ENCODE measurements around the gene USP25. TPM values are rescaled to one million over a fixed set of nuclear protein-coding genes. Genes with fewer than 3 reads are reported as not detected.

USP25 gene
- total RNA-seq, 4 donors from 2014 or later = 17.4 to 42.0 (median 27.5) TPM

- 72 to 77% methylated on average over 2 of the region's 2 CpGs for WGBS, 2 donors
- no peak for DNase-seq
- intact Hi-C loops (cut with DNase I) = no loop called here
- peaks cover 0 to 9% (median 0%) of the 10 kb centered on the region in 3 donors for H3K4me1 ChIP-seq
- H3K9me3 ChIP-seq = no peaks in the 10 kb centered on the region
- H3K36me3 ChIP-seq = peaks cover 0 to 64% (median 0%) of the 10 kb centered on the region in 3 donors
- H3K4me3 ChIP-seq = no peak overlapping the region
- no peak overlapping the region for H3K27ac ChIP-seq
- no peaks in the 10 kb centered on the region for H3K27me3 ChIP-seq
- no peak for TF ChIP-seq CTCF (IDR thresholded peaks at IDR 0.05)
- no peak for TF ChIP-seq POLR2A (IDR thresholded peaks at IDR 0.05)
Observed at GRCh38 chr21:15839601-15840000, 109.8 kb downstream of the USP25 start.

DNA sequence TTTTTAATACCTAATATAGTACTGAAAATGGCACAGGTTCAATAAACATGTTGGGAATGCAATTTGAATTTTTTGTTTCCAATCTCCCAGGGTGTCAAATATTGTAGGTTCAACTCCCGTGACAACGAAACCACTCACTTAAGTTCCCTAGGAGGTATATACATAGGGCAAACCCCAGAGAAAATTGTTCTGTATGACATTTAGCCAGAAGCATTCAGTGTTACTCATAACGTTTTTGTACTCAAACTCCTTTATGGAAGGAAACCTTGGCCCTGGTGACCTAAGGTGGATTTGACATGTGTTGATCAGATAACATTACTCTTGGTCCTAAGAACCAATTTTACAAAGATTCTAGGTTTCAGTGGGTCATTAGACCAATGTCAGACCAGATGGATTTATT is 110.6 kb downstream of the USP25 start:
- H3K27me3 ChIP-seq = no peaks in the 10 kb centered on the region
- TF ChIP-seq CTCF (IDR thresholded peaks at IDR 0.05) (no peak), POLR2A (IDR thresholded peaks at IDR 0.05) (no peak)
- peaks cover 0 to 9% (median 0%) of the 10 kb centered on the region in 3 donors for H3K4me1 ChIP-seq
- peaks cover 0 to 56% (median 0%) of the 10 kb centered on the region in 3 donors for H3K36me3 ChIP-seq
- 82 to 85% methylated on average over 3 of the region's 3 CpGs for WGBS, 2 donors
- no peak for DNase-seq
- intact Hi-C loops (cut with DNase I) = no loop called here
- no peak overlapping the region for H3K4me3 ChIP-seq
- no peaks in the 10 kb centered on the region for H3K9me3 ChIP-seq
- H3K27ac ChIP-seq = no peak overlapping the region

DNA sequence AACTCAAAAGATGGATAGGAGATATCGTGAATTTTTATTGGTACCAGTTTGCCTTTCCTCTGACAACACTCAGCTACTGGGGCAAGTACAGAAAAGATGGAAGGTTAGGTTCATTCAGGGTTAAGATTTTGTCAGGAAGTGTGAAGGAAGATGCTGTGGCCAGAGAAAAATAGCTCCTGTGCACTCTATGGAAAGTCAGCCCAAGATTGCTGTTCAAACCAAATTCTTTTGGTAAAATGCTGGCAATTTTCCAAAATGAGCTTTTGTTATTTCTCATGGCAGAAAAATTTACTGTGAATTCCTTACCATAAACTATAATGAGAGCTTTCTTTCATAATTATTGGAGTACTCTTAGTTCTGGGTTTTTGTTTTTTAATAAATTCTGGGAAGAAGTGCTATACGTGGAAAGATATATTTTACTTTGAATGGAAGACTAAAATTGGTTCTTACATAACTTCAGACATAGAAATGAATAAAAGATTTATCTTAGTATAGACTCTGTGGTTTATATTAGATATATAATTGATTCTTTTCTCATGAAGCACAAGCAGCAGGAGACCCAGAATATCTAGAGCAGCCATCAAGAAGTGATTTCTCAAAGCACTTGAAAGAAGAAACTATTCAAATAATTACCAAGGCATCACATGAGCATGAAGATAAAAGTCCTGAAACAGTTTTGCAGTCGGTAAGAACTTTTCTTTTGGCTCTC is 112.2 kb downstream of the USP25 start:
- Histone ChIP-seq H3K36me3 (peaks cover 0 to 51% (median 0%) of the 10 kb centered on the region in 3 donors), H3K4me1 (peaks cover 0 to 14% (median 0%) of the 10 kb centered on the region in 3 donors), H3K27me3 (no peaks in the 10 kb centered on the region), H3K9me3 (no peaks in the 10 kb centered on the region), H3K27ac (no peak overlapping the region), H3K4me3 (no peak overlapping the region)
- WGBS, 2 donors = 51 to 54% methylated on average over 3 of the region's 3 CpGs
- DNase-seq = no peak
- no peak for TF ChIP-seq CTCF (IDR thresholded peaks at IDR 0.05)
- intact Hi-C loops (cut with DNase I) = no loop called here

DNA sequence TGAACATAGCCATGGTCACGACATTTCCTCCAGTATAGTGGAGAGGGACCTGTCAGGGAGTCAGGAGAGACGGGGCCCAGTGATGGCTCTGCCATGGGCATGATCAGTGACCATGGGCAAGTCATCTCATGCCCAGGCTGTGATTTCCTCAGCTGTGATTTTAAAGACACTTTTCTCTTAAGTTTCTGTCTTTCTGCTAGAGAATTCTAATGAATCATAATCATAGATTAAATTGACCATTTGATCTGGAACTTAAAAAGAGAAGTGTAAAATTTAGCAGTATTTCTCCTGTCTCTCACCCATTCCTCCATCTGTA is 112.7 kb downstream of the USP25 start:
- Histone ChIP-seq H3K4me1 (peaks cover 0 to 14% (median 0%) of the 10 kb centered on the region in 3 donors), H3K36me3 (peaks cover 0 to 51% (median 0%) of the 10 kb centered on the region in 3 donors), H3K4me3 (no peak overlapping the region), H3K27me3 (no peaks in the 10 kb centered on the region), H3K27ac (no peak overlapping the region), H3K9me3 (no peaks in the 10 kb centered on the region)
- intact Hi-C loops (cut with DNase I) = no loop called here
- DNase-seq = no peak
- 40 to 69% methylated on average over 2 of the region's 2 CpGs for WGBS, 2 donors
- TF ChIP-seq POLR2A (IDR thresholded peaks at IDR 0.05) = no peak
- TF ChIP-seq CTCF (IDR thresholded peaks at IDR 0.05) = no peak

DNA sequence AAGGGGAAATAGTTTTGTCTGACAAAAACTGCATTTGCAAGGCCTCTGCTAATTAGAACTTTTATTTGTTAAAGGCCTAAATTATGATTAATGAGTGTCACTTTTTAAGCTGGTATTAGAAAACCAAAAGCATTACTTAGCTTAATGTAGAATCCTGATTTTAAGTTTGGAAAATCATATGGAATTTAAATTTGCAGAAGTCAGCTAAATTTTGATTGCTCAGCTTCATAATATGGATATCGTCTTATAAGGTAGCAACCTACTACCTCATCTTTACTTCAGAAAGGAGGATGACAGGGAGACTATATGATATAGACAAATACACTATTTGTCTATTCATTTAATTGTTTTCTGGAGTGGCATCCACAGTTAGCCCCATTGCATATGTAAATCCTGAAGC is 114.0 kb downstream of the USP25 start:
- Histone ChIP-seq H3K27ac (no peak overlapping the region), H3K27me3 (no peaks in the 10 kb centered on the region), H3K9me3 (no peaks in the 10 kb centered on the region), H3K36me3 (peaks cover 0 to 42% (median 0%) of the 10 kb centered on the region in 3 donors), H3K4me3 (no peak overlapping the region), H3K4me1 (peaks cover 0 to 21% (median 0%) of the 10 kb centered on the region in 3 donors)
- DNase-seq = no peak
- TF ChIP-seq CTCF (IDR thresholded peaks at IDR 0.05) = no peak
- no peak for TF ChIP-seq POLR2A (IDR thresholded peaks at IDR 0.05)
- intact Hi-C loops (cut with DNase I) = no loop called here
- WGBS, 2 donors = 96 to 100% methylated on average over 1 of the region's 1 CpG
